SK-N-SH (cell line): Measurements from ENCODE around the gene LAMB1. TPM values are rescaled to one million over a fixed set of nuclear protein-coding genes. Genes with fewer than 3 reads are reported as not detected.

ENCODE experiments used
- CTCF ChIA-PET: fragments of 300-600, 350-600 bp; formaldehyde crosslinking; extraction: SDS; loops from one replicate; lab custom pipeline; 2021; lab: Yijun Ruan, JAX
- POLR2A ChIA-PET: fragments of 350-600 bp; sonication (Branson Sonifier 250); formaldehyde crosslinking; extraction: SDS; loops from one replicate; lab custom pipeline; 2020; ENCODE audit warnings: antibody characterized with exemption, inconsistent platforms; lab: Yijun Ruan, JAX
- DNase-seq: peaks from one replicate; pipeline ENCODE4 v3.0.0; 2012
- H2AFZ ChIP-seq: fragments of 200-600 bp; sonication (generic); 2 replicates; pipeline ENCODE4 v1.8.1; 2016; ENCODE audit warnings: antibody characterized with exemption, mild to moderate bottlenecking, low read depth
- H3F3A ChIP-seq: fragments of 200-600 bp; sonication (generic); replicated peaks from 2 replicates; pipeline ENCODE3; 2016; ENCODE audit warnings: antibody characterized with exemption, mild to moderate bottlenecking; ENCODE audit not compliant: insufficient read depth
- H3K27ac ChIP-seq, 2 experiments: fragments of 200-500 bp in 1 of 2; fragments of 200-600 bp in 1 of 2; sonication (Bioruptor generic) in 1 of 2; sonication (generic), shearing (Covaris generic) in 1 of 2; 2 replicates each; pipeline versions ENCODE4 v1.5.1 to v1.6.1; 2014 to 2016; ENCODE audit warnings: low read depth in 2 of 2, inconsistent platforms in 1 of 2, low read length in 1 of 2, mild to moderate bottlenecking in 1 of 2, mixed read lengths in 1 of 2
- H3K27me3 ChIP-seq: fragments of 200-600 bp; sonication (generic), shearing (Covaris generic); 2 replicates; pipeline ENCODE4 v1.6.1; 2016; ENCODE audit warnings: mixed run types; ENCODE audit not compliant: insufficient read depth
- H3K36me3 ChIP-seq, 2 experiments: fragments of 200-500 bp in 1 of 2; fragments of 200-600 bp in 1 of 2; sonication (Bioruptor generic) in 1 of 2; sonication (generic) in 1 of 2; replicated peaks in 1 of 2; 2 replicates each; pipeline versions ENCODE3 to v1.5.1; 2014 to 2016; ENCODE audit warnings: low read length in 1 of 2, mild to moderate bottlenecking in 1 of 2; ENCODE audit not compliant: insufficient read depth in 2 of 2, control insufficient read depth in 1 of 2
- H3K4me1 ChIP-seq, 2 experiments: fragments of 200-500 bp in 1 of 2; fragments of 200-600 bp in 1 of 2; sonication (Bioruptor generic) in 1 of 2; sonication (generic), shearing (Covaris generic) in 1 of 2; 2 replicates each; pipeline versions ENCODE4 v1.5.1 to v1.6.1; 2014 to 2016; ENCODE audit warnings: low read depth in 1 of 2, low read length in 1 of 2, mixed run types in 1 of 2; ENCODE audit not compliant: insufficient read depth in 2 of 2, control insufficient read depth in 1 of 2
- H3K4me2 ChIP-seq: fragments of 200-600 bp; sonication (generic), shearing (Covaris generic); 2 replicates; pipeline ENCODE4 v1.6.1; 2017; ENCODE audit warnings: mixed run types
- H3K4me3 ChIP-seq, 2 experiments: fragments of 200-500 bp in 1 of 2; fragments of 200-600 bp in 1 of 2; sonication (Bioruptor generic) in 1 of 2; sonication (generic), shearing (Covaris generic) in 1 of 2; 2 replicates each; pipeline versions ENCODE4 v1.5.1 to v1.8.1; 2014 to 2016; ENCODE audit warnings: low read depth in 2 of 2, inconsistent platforms in 1 of 2, low read length in 1 of 2, mild to moderate bottlenecking in 1 of 2, mixed read lengths in 1 of 2, moderate library complexity in 1 of 2
- H3K79me2 ChIP-seq: fragments of 200-600 bp; sonication (generic); 2 replicates; pipeline ENCODE4 v1.8.1; 2017; ENCODE audit warnings: mild to moderate bottlenecking; ENCODE audit not compliant: insufficient read depth
- H3K9ac ChIP-seq: fragments of 200-600 bp; sonication (generic); 2 replicates; pipeline ENCODE4 v1.6.1; 2017; ENCODE audit warnings: mixed run types
- H3K9me2 ChIP-seq: fragments of 200-600 bp; sonication (generic); 2 replicates; pipeline ENCODE4 v1.6.1; 2017; ENCODE audit warnings: mixed run types
- H3K9me3 ChIP-seq: fragments of 200-600 bp; sonication (generic); 2 replicates; pipeline ENCODE4 v1.6.1; 2017; ENCODE audit warnings: mixed run types, mild to moderate bottlenecking, moderate library complexity
- H4K20me1 ChIP-seq: fragments of 200-600 bp; sonication (generic); 2 replicates; pipeline ENCODE4 v1.6.1; 2017; ENCODE audit warnings: mild to moderate bottlenecking, mixed run types; ENCODE audit not compliant: insufficient read depth
- EP300 ChIP-seq, 2 experiments: IDR thresholded peaks; 2 replicates each; pipeline versions ENCODE4 v1.4.0 to v1.6.1; 2012; ENCODE audit warnings: borderline replicate concordance in 1 of 2, low read depth in 1 of 2, low read length in 1 of 2
- FOXJ3 ChIP-seq: sonication (generic); formaldehyde crosslinking; IDR thresholded peaks from 2 replicates; pipeline ENCODE4 v1.5.1; 2020; ENCODE audit warnings: mild to moderate bottlenecking, missing genetic modification reagents
- FOXM1 ChIP-seq: IDR thresholded peaks from 2 replicates; pipeline ENCODE4 v1.4.0; 2012; ENCODE audit warnings: low read depth, mild to moderate bottlenecking
- GABPA ChIP-seq: IDR thresholded peaks from 2 replicates; pipeline ENCODE4 v1.4.0; 2012; ENCODE audit warnings: low read depth, mild to moderate bottlenecking
- NFIC ChIP-seq: IDR thresholded peaks from 2 replicates; pipeline ENCODE4 v1.4.0; 2012; ENCODE audit warnings: borderline replicate concordance
- NRF1 ChIP-seq: IDR thresholded peaks from 2 replicates; pipeline ENCODE4 v1.6.1; 2012; ENCODE audit warnings: low read depth, mild to moderate bottlenecking, low read length
- RFX5 ChIP-seq: IDR thresholded peaks from 2 replicates; pipeline ENCODE4 v1.6.1; 2012; ENCODE audit warnings: mild to moderate bottlenecking, improper control_type of control experiment, low read length
- RXRA ChIP-seq: IDR thresholded peaks from 2 replicates; pipeline ENCODE4 v1.4.0; 2012; ENCODE audit warnings: low read depth, mild to moderate bottlenecking, borderline replicate concordance
- TCF12 ChIP-seq: IDR thresholded peaks from 2 replicates; pipeline ENCODE4 v1.4.0; 2012
- TEAD4 ChIP-seq: IDR thresholded peaks from 2 replicates; pipeline ENCODE4 v1.4.0; 2012; ENCODE audit warnings: mild to moderate bottlenecking, borderline replicate concordance; ENCODE audit not compliant: insufficient read depth
- YY1 ChIP-seq: IDR thresholded peaks from 2 replicates; pipeline ENCODE4 v1.4.0; 2012; ENCODE audit warnings: low read depth, mild to moderate bottlenecking
- WGBS: methylation state at CpG from one replicate; pipeline ENCODE4 v1.1.6; 2017; ENCODE audit warnings: low lambda C conversion rate; 5-methylcytosine and 5-hydroxymethylcytosine counted together
- polyA plus RNA-seq, 3 experiments: library from polyadenylated mRNA; depleted of rRNA; stranded (reverse); fragments of >200 nt; gene quantifications; 2 replicates each; pipeline ENCODE4 v1.2.3, GENCODE V29; 2012
- TF ChIP-seq, protein P1 (sequence below): fragments of 150-350 bp; IDR thresholded peaks from 2 replicates; pipeline ENCODE4 v1.6.1; 2016; ENCODE audit warnings: mild to moderate bottlenecking, low read depth, low read length
- TF ChIP-seq, protein P2 (sequence below): fragments of 200-600 bp; sonication (generic); IDR thresholded peaks from 2 replicates; pipeline ENCODE4 v1.6.1; 2017; ENCODE audit warnings: antibody characterized with exemption, mild to moderate bottlenecking, moderate library complexity
- TF ChIP-seq, protein P3 (sequence below): IDR thresholded peaks from 2 replicates; pipeline ENCODE4; 2012

LAMB1 gene
- polyA plus RNA-seq, 1 of the 3 experiments (the other 2 are of a cell fraction), result 435 TPM

DNA sequence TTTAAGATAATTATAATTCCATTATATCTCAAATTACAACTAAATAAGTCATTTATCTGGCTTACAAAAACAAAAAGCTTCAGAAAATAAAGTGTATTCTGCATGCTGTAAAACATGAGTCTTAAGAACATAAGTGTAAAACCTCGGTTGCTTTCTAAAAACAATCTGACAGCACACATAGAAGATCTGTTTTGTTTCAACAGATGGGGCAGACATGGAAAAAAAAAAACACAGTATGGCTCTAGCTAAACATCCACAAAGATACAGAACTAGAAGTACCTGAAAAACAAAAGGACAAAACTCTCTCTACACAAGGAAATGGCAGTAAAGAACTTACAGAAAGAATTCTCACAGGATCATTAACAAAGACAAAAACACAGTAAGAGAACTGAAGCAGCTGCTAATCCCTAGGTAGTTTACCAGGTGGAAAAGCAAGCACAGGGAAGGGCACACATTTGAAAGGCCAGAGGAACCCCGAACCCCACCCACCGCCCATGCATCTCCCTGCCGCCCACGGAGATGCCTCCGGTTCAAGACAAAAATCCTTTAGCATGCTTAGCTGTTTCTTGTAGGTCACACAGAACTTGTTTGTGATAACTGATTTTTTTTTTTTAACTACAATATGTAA lies 69.5 kb downstream of the LAMB1 start:
- peaks cover 80% of the 10 kb centered on the region for H3F3A ChIP-seq
- no peak overlapping the region for H3K4me3 ChIP-seq
- ChIA-PET CTCF (interaction anchor here (0.7 to 4.5 kb wide), 6 partner anchors 10 to 213 kb away, joined by 3 to 25 read pairs (median 4); partner anchors contain the start of gene LAMB1), POLR2A (no interaction called here)
- peaks cover 38% of the 10 kb centered on the region for H3K79me2 ChIP-seq
- H2AFZ ChIP-seq, result no peak overlapping the region
- peaks cover 51 to 67% of the 10 kb centered on the region in 2 experiments for H3K4me1 ChIP-seq
- no peaks in the 10 kb centered on the region for H3K9me2 ChIP-seq
- 74% methylated on average over 6 of the region's 6 CpGs for WGBS
- H3K9me3 ChIP-seq, result no peaks in the 10 kb centered on the region
- no peaks in the 10 kb centered on the region for H3K27me3 ChIP-seq
- peak overlapping the region; percentile 94 to 98 for H3K27ac ChIP-seq
- 0 out of 2 replicates have a peak overlapping the region, but pooled peaks have one; percentile 8 for H3K9ac ChIP-seq
- DNase-seq, result no peak
- no peaks in the 10 kb centered on the region for H4K20me1 ChIP-seq
- peak overlapping the region; percentile 18; the same call in 1 of the 2 replicates for H3K4me2 ChIP-seq
- no peak for TF ChIP-seq RFX5
- TF ChIP-seq, protein P1, sequence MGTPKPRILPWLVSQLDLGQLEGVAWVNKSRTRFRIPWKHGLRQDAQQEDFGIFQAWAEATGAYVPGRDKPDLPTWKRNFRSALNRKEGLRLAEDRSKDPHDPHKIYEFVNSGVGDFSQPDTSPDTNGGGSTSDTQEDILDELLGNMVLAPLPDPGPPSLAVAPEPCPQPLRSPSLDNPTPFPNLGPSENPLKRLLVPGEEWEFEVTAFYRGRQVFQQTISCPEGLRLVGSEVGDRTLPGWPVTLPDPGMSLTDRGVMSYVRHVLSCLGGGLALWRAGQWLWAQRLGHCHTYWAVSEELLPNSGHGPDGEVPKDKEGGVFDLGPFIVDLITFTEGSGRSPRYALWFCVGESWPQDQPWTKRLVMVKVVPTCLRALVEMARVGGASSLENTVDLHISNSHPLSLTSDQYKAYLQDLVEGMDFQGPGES, result no peak
- no peak for TF ChIP-seq TEAD4
- no peak for TF ChIP-seq YY1
- no peak for TF ChIP-seq RXRA
- TF ChIP-seq NRF1, result no peak
- TF ChIP-seq FOXM1, result no peak
- TF ChIP-seq, protein P2, sequence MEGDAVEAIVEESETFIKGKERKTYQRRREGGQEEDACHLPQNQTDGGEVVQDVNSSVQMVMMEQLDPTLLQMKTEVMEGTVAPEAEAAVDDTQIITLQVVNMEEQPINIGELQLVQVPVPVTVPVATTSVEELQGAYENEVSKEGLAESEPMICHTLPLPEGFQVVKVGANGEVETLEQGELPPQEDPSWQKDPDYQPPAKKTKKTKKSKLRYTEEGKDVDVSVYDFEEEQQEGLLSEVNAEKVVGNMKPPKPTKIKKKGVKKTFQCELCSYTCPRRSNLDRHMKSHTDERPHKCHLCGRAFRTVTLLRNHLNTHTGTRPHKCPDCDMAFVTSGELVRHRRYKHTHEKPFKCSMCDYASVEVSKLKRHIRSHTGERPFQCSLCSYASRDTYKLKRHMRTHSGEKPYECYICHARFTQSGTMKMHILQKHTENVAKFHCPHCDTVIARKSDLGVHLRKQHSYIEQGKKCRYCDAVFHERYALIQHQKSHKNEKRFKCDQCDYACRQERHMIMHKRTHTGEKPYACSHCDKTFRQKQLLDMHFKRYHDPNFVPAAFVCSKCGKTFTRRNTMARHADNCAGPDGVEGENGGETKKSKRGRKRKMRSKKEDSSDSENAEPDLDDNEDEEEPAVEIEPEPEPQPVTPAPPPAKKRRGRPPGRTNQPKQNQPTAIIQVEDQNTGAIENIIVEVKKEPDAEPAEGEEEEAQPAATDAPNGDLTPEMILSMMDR, result no peak
- no peak for TF ChIP-seq NFIC
- no peak for TF ChIP-seq FOXJ3 (CRISPR knock-in tag)
- TF ChIP-seq TCF12, result peak; percentile 74
- no peak for TF ChIP-seq EP300 (IDR thresholded peaks at IDR 0.05; ENCODE audit: borderline replicate concordance in 1 of 2, low read depth in 1 of 2, low read length in 1 of 2)
- TF ChIP-seq GABPA, result no peak
- TF ChIP-seq, protein P3, sequence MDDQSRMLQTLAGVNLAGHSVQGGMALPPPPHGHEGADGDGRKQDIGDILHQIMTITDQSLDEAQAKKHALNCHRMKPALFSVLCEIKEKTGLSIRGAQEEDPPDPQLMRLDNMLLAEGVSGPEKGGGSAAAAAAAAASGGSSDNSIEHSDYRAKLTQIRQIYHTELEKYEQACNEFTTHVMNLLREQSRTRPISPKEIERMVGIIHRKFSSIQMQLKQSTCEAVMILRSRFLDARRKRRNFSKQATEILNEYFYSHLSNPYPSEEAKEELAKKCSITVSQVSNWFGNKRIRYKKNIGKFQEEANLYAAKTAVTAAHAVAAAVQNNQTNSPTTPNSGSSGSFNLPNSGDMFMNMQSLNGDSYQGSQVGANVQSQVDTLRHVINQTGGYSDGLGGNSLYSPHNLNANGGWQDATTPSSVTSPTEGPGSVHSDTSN, result peak; percentile 30
- peaks cover 86 to 97% of the 10 kb centered on the region in 2 experiments for H3K36me3 ChIP-seq
